ENCODE results near the gene LAD1. TPM values are rescaled to one million over a fixed set of nuclear protein-coding genes. Genes with fewer than 3 reads are reported as not detected.

LAD1 gene
- total RNA-seq, 1 donor from 2014 or later: 0.43 TPM

DNA sequence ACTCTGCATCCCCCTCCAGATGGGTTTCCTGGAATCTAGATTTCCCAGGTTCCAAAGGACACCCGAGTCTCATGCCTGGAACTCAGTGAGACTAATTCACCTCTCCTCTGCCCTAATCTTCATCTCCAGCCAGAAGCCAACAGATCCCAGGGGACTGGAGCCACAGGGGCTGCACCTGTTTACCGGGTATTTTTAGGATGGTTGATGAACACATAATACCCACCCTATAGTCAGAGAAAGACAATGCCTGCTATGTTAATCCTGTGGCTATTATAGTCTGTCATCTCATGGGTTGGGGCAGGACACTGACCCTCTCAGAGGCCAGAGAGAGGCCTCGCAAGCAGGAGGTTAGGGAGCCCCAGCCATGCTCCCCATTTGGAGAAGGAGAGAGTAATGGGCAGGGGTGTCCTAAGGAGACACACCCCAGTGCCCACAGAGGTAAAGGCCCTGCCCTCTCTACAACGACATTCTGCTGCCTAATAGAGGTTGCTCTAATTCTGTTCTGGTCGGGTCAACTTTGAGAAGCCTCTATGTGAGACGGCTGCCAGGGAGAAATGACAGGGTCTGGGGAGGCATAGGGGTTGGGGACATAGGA lies 23.4 kb upstream of the LAD1 start:
- no peaks in the 10 kb centered on the region for H3K4me1 ChIP-seq
- DNase-seq (ENCODE audit: low spot score in 2 of 2): no peak
- no peaks in the 10 kb centered on the region for H3K27me3 ChIP-seq
- TF ChIP-seq, protein P1, sequence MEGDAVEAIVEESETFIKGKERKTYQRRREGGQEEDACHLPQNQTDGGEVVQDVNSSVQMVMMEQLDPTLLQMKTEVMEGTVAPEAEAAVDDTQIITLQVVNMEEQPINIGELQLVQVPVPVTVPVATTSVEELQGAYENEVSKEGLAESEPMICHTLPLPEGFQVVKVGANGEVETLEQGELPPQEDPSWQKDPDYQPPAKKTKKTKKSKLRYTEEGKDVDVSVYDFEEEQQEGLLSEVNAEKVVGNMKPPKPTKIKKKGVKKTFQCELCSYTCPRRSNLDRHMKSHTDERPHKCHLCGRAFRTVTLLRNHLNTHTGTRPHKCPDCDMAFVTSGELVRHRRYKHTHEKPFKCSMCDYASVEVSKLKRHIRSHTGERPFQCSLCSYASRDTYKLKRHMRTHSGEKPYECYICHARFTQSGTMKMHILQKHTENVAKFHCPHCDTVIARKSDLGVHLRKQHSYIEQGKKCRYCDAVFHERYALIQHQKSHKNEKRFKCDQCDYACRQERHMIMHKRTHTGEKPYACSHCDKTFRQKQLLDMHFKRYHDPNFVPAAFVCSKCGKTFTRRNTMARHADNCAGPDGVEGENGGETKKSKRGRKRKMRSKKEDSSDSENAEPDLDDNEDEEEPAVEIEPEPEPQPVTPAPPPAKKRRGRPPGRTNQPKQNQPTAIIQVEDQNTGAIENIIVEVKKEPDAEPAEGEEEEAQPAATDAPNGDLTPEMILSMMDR (IDR thresholded peaks at IDR 0.05): no peak
- no peak overlapping the region for H3K4me3 ChIP-seq
- no peaks in the 10 kb centered on the region for H3K36me3 ChIP-seq
- no peaks in the 10 kb centered on the region for H3K9me3 ChIP-seq
- no peak overlapping the region for H3K27ac ChIP-seq
- intact Hi-C loops (cut with DNase I): no loop called here

DNA sequence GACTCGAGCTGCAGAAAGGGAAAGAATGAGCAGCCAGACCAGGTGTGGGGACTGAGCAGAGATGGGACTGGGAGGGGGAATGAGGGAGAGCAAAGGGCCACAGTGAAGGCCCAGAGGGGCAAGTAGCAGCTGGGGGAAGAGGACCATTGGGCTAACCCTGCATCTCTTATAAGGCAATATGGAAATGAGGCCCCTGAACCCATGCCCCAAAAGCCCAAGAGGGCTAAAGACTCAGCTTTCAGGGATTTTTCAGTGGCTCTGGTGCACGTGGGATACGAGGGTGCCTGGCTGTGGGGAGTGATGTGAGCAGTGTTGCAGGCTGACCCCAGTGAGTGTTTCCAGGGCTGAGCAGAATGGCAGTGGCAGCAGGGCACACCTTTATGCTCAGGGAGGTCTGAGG lies 22.9 kb upstream of the LAD1 start:
- Histone ChIP-seq H3K4me3 (no peak overlapping the region), H3K9me3 (no peaks in the 10 kb centered on the region), H3K36me3 (no peaks in the 10 kb centered on the region), H3K27me3 (no peaks in the 10 kb centered on the region), H3K27ac (no peak overlapping the region), H3K4me1 (no peaks in the 10 kb centered on the region)
- TF ChIP-seq, protein P1 (IDR thresholded peaks at IDR 0.05): no peak
- intact Hi-C loops (cut with DNase I): no loop called here
- DNase-seq (ENCODE audit: low spot score in 2 of 2): no peak

DNA sequence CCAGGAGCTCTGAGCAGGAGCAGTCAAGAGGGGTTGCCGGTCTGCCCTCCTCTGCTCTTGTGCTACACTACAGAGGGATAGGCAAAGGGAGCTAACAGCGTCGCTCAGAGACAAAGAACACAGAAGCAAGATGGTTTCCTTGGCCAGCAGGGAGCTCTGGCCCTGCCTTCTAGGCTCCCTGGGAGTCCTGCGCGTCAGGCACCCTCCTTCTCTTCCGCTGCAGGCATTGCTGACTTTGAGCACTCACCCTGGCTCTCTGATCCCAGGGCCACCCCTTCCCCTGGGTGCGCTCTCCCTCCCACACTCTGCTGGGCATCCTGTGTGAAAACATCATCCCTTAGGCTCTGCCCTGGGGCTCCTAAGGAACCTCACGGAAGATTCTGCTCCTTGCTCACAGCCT lies 21.9 kb upstream of the LAD1 start:
- H3K4me1 ChIP-seq: no peaks in the 10 kb centered on the region
- no peaks in the 10 kb centered on the region for H3K36me3 ChIP-seq
- no peak overlapping the region for H3K4me3 ChIP-seq
- no peaks in the 10 kb centered on the region for H3K27me3 ChIP-seq
- no peak overlapping the region for H3K27ac ChIP-seq
- TF ChIP-seq, protein P1 (IDR thresholded peaks at IDR 0.05): no peak
- intact Hi-C loops (cut with DNase I): no loop called here
- DNase-seq (ENCODE audit: low spot score in 2 of 2): no peak
- no peaks in the 10 kb centered on the region for H3K9me3 ChIP-seq

DNA sequence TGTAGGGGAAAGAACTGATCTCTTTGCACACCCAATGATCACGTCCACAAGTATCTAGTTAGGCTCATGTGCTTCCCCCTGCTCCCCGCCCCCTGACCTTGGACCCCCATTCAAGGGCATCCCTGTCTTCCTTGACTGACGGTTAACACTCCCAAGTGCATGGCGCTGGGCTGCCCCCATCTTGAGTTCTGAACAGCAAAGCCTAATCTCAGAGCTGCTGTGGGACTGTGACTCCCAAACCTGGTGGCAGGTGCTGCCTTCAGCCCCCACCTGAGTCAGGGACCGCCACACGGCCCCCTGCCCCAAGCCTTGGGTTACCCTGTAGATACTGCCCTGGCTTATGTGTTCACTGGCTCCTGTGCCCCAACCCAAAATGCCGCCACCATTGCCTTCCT lies 21.5 kb upstream of the LAD1 start:
- H3K27ac ChIP-seq: no peak overlapping the region
- H3K27me3 ChIP-seq: no peaks in the 10 kb centered on the region
- H3K36me3 ChIP-seq: no peaks in the 10 kb centered on the region
- DNase-seq (ENCODE audit: low spot score in 2 of 2): no peak
- H3K4me1 ChIP-seq: no peaks in the 10 kb centered on the region
- TF ChIP-seq, protein P1 (IDR thresholded peaks at IDR 0.05): no peak
- H3K9me3 ChIP-seq: no peaks in the 10 kb centered on the region
- no peak overlapping the region for H3K4me3 ChIP-seq
- intact Hi-C loops (cut with DNase I): no loop called here

DNA sequence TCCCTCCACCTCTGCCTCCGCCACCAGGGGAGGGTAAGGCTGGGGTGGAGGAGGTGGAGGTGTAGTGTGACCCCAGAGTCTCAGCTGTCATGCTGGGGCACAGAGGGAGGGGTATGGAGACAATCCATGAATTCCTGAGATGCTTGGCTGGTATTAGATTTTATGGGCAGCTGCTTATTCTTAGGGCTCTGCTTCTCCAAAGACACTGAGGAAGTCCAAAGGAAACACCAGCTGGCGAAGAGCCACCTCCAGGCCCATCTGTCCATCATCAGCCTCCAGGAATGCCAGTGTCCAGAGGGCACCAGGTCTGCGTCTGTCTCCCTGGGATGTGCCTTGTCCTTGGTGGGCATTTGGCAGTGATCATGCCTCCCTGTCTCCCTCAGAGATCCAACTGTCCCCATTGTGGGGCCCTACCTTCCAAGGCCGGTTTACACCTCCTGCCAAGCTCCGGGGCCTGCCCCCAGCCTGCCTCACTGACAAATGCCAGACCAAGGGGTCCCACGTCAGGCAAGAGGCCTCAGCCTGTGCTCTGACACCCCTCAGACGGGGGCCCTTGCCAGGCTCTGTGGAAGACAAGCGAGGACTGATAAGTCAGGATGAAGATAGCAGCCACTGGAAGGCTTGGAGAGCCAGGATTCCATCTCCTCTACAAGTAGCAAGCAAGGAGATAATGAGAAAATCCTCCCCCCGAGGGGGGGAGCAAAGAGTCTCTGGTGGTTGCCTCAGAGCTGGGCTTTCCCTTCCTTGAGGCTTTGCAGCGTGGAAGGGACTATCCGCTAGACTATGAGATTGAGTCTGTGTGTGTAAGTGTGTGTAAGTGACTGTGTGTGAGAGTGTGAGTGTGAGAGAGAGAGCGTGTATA lies 20.9 kb upstream of the LAD1 start:
- Histone ChIP-seq H3K4me3 (no peak overlapping the region), H3K27me3 (no peaks in the 10 kb centered on the region), H3K9me3 (no peaks in the 10 kb centered on the region), H3K36me3 (no peaks in the 10 kb centered on the region), H3K27ac (no peak overlapping the region), H3K4me1 (no peaks in the 10 kb centered on the region)
- TF ChIP-seq, protein P1 (IDR thresholded peaks at IDR 0.05): no peak
- intact Hi-C loops (cut with DNase I): no loop called here
- no peak for DNase-seq (ENCODE audit: low spot score in 2 of 2)

All from ascending aorta (tissue), 2 donors.